Fibroblast of lung (primary cell): Measurements from ENCODE around the gene LTB.

ENCODE experiments used
- CTCF ChIP-seq, 2 donors: IDR thresholded peaks in 1 of 2; conservative IDR thresholded peaks in 1 of 2; 1 replicate in 1 of 2; 2 replicates in 1 of 2; pipeline ENCODE4 v1.5.1; 2011 to 2012; ENCODE audit warnings: low read length in 2 of 2, control low read depth in 1 of 2, inconsistent platforms in 1 of 2, low read depth in 1 of 2, mild to moderate bottlenecking in 1 of 2
- EZH2 ChIP-seq: IDR thresholded peaks from 2 replicates; pipeline ENCODE4 v1.5.1; 2012; ENCODE audit warnings: low read length, control low read depth, mild to moderate bottlenecking; ENCODE audit errors: missing control alignments

- TF ChIP-seq CTCF (conservative IDR thresholded peaks at IDR 0.05 in 1 of 2, IDR thresholded peaks at IDR 0.05 in 1 of 2; ENCODE audit: low read depth in 1 of 2, low read length in 2 of 2) (no peak), EZH2 (no peak)
Measured at GRCh38 chr6:31586599-31587281, 4.5 kb upstream of the LTB start.
